ENCODE measurements around the gene EAF1. TPM values are rescaled to one million over a fixed set of nuclear protein-coding genes. Genes with fewer than 3 reads are reported as not detected.

The EAF1 gene
- total RNA-seq, 2 experiments from 2014 or later, result 27.9 to 31.0 TPM

DNA sequence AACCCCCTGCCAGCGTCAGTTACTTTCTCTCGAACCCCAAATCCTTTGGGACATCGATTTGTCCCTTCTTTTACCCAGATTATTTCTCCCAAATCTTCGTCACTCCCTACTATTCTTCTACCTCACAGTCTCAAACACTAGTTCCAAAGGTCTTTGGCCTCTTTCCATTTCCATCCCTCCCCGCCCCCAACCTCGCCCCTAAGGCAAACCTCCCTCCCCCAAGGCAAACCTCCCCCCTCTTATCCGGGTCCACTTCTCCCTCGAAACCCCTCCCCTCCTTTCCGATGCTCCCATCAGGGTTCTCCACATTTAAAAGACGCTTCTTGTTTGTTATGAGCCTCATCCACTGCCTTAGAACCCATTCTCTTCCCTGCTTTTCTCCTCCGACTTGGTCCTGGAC lies 583 bp downstream of the EAF1 start:
- H3K4me3 Mint-ChIP-seq, result peak overlapping the region; percentile 99
- H3K4me1 Mint-ChIP-seq, result peaks cover 39% of the 10 kb centered on the region
- no peaks in the 10 kb centered on the region for H3K9me3 Mint-ChIP-seq
- H3K27me3 Mint-ChIP-seq, result no peaks in the 10 kb centered on the region
- peak overlapping the region; percentile 96 for H3K27ac Mint-ChIP-seq
- POLR2A ChIA-PET, result interaction anchor here (1.8 kb wide), 1 partner anchor 173 kb away, joined by 4 read pairs; the partner anchor contains the start of genes BTD and HACL1
- ATAC-seq (ENCODE audit: low read depth), result no peak
- H3K36me3 Mint-ChIP-seq, result peaks cover 21% of the 10 kb centered on the region
- DNase-seq, result no peak

DNA sequence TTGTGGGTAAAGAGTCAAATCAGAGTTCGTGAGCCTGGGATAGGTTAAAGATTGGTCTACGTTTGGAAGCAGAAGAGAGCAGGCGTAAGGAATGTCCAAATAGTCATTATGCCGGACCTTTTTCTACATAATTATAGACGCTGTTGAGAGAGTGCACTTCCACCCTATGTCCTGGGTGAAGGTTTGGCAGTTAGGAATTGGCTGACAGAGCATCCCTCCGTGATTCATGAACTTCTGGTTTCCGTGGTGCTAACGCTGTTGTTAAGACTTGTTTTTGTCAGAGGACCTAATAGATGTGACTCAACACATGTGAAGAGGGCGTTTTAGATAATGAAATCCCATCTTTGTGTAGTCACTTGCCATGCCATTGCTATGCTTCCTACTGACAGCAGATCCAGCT lies 1.1 kb downstream of the EAF1 start:
- Mint-ChIP-seq H3K27ac (peak overlapping the region; percentile 96), H3K4me1 (peaks cover 41% of the 10 kb centered on the region), H3K27me3 (no peaks in the 10 kb centered on the region), H3K4me3 (peak overlapping the region; percentile 99), H3K36me3 (peaks cover 22% of the 10 kb centered on the region), H3K9me3 (no peaks in the 10 kb centered on the region)
- POLR2A ChIA-PET, result no interaction called here
- DNase-seq, result no peak
- ATAC-seq (ENCODE audit: low read depth), result no peak

DNA sequence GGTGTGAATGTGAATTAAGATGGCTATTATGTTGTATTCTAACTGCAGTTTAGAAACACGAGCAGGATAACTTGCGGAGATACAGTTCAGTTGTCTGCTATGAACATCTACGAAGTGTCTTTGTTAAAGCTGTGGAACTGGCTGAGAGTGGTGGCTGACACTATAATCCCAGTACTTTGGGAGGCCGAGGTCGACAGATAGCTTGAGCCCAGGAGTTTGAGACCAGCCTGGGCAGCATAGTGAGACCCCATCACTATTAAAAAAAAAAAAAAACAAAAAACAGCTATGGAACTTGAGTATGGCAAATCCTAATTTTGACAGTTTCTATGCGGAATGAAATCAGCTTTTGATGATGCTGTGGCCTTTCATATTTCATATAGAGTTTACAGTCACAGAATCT lies 1.7 kb downstream of the EAF1 start:
- no peak for DNase-seq
- no peak for ATAC-seq (ENCODE audit: low read depth)
- POLR2A ChIA-PET, result interaction anchor here (1.2 kb wide), 1 partner anchor 128 kb away, joined by 5 read pairs; no protein-coding TSS in a partner anchor
- no peaks in the 10 kb centered on the region for H3K9me3 Mint-ChIP-seq
- no peak overlapping the region for H3K27ac Mint-ChIP-seq
- no peaks in the 10 kb centered on the region for H3K27me3 Mint-ChIP-seq
- peak overlapping the region; percentile 99 for H3K4me3 Mint-ChIP-seq
- peaks cover 20% of the 10 kb centered on the region for H3K36me3 Mint-ChIP-seq
- H3K4me1 Mint-ChIP-seq, result peaks cover 41% of the 10 kb centered on the region

DNA sequence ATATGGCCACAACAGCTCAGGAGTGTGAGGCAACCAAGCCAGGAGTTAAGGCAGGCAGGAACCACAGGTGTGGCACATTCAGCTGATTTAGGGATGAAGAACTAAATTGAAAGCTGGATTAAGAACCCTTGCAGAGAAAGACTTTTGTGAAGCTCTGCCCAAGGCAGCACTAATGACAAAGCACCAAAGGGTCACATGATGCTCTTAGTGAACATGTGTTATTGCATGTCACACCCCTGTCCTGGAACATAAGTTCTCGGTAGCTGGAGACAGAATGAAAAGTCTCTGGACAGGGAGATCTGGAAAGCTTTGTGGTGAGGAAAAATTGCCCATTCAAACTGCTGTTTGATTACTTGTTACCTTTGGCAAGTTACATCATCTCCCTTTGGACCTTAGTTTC lies 3.2 kb downstream of the EAF1 start:
- Mint-ChIP-seq H3K4me3 (peak overlapping the region; percentile 29), H3K27ac (no peak overlapping the region), H3K4me1 (peaks cover 35% of the 10 kb centered on the region), H3K27me3 (no peaks in the 10 kb centered on the region), H3K36me3 (peaks cover 27% of the 10 kb centered on the region), H3K9me3 (no peaks in the 10 kb centered on the region)
- ATAC-seq (ENCODE audit: low read depth) (no peak), DNase-seq (no peak)
- POLR2A ChIA-PET, result interaction anchor here (1.0 kb wide), 1 partner anchor 14 kb away, joined by 3 read pairs; no protein-coding TSS in a partner anchor

DNA sequence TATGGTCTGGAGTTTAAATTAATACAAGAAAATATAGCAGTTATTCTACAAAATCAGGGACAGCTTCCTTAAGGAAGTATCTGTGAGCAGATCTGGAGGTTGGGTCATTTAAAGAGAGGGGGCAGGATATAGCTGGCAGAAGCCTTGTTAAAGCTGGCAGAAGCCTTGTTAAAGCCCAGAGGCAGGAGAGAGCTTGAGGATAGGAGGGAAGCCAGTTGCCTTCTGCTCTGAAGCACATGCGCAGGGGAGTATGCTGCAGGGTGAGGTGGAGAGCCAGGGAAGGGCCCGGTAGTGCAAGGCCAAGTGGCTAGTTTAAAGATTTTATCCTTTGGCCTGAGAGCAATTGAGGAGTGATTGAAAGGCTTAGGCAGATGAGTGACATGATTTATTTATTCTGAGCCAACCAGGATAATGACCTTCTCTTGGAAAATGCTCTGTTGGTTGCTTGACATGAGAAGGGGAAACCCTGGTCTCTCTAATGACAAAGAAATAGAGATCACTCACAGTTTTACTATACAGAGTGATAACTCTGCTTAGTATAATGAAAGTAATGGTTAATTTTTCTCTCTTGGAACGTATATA lies 3.9 kb downstream of the EAF1 start:
- no peaks in the 10 kb centered on the region for H3K27me3 Mint-ChIP-seq
- ATAC-seq (ENCODE audit: low read depth) (no peak), DNase-seq (no peak)
- no peaks in the 10 kb centered on the region for H3K9me3 Mint-ChIP-seq
- H3K4me1 Mint-ChIP-seq, result peaks cover 28% of the 10 kb centered on the region
- peak overlapping the region; percentile 54 for H3K27ac Mint-ChIP-seq
- H3K36me3 Mint-ChIP-seq, result peaks cover 29% of the 10 kb centered on the region
- POLR2A ChIA-PET, result interaction anchor here (1.0 kb wide), 1 partner anchor 13 kb away, joined by 3 read pairs; no protein-coding TSS in a partner anchor
- no peak overlapping the region for H3K4me3 Mint-ChIP-seq

DNA sequence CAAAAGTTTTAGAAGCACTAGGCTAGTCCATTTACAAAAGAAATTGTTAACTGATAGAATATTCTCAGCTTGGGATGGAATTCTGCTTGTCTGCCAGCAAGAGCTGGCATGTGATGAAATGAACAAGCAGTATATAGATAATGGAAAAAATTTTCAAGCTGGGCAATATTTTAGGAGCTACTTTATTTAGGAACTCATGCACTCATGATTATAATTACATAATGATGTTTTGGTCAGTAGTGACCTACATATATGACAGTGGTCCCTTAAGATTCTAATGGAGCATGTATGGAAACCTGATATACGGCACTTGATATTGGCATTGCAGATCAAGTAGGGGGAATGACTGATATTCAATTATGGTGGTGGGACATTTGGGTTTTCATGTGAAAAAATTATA lies 6.1 kb downstream of the EAF1 start:
- POLR2A ChIA-PET, result interaction anchor here (0.5 to 1.1 kb wide), 3 partner anchors 10 to 123 kb away, joined by 3 to 5 read pairs (median 4); no protein-coding TSS in a partner anchor
- Mint-ChIP-seq H3K9me3 (no peaks in the 10 kb centered on the region), H3K27me3 (no peaks in the 10 kb centered on the region), H3K4me3 (no peak overlapping the region), H3K27ac (no peak overlapping the region), H3K4me1 (peaks cover 18% of the 10 kb centered on the region), H3K36me3 (peaks cover 36% of the 10 kb centered on the region)
- ATAC-seq (ENCODE audit: low read depth), result no peak
- DNase-seq, result no peak

DNA sequence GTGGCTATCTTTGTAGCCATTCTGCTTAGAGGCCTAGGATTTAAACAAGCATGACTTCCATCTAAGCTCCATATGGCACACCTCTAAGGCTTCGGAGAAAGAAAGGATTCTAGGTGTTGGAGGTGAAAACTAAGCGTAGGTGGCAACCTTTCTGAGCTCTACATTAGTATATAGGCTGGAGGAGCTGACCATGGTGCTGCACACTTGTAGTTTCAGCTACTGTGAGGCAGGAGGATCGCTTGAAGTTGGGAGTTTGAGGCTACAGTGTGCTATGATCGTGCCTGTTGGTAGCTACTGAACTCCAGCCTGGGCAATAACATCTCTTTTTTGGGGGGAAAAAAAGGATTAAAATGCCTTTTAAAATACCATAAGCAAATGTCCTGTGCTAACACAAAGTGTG lies 7.4 kb downstream of the EAF1 start:
- POLR2A ChIA-PET, result no interaction called here
- Mint-ChIP-seq H3K27ac (no peak overlapping the region), H3K27me3 (no peaks in the 10 kb centered on the region), H3K4me3 (no peak overlapping the region), H3K4me1 (peaks cover 19% of the 10 kb centered on the region), H3K9me3 (no peaks in the 10 kb centered on the region), H3K36me3 (peaks cover 48% of the 10 kb centered on the region)
- DNase-seq, result no peak
- no peak for ATAC-seq (ENCODE audit: low read depth)

DNA sequence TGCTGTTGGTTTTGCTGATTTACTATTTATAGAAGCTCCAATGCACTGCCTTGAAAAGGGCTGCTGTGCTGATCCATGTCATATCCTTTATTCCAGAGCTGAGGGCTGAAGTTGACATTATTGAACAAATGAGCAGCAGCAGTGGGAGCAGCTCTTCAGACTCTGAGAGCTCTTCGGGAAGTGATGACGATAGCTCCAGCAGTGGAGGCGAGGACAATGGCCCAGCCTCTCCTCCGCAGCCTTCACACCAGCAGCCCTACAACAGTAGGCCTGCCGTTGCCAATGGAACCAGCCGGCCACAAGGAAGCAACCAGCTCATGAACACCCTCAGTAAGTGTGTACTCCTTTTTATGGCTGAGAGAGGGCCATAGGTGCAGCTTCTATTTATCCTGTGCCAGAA lies 8.8 kb downstream of the EAF1 start:
- ATAC-seq (ENCODE audit: low read depth), result no peak
- H3K36me3 Mint-ChIP-seq, result peaks cover 60% of the 10 kb centered on the region
- H3K4me3 Mint-ChIP-seq, result no peak overlapping the region
- peaks cover 26% of the 10 kb centered on the region for H3K4me1 Mint-ChIP-seq
- POLR2A ChIA-PET, result no interaction called here
- DNase-seq, result no peak
- H3K27me3 Mint-ChIP-seq, result no peaks in the 10 kb centered on the region
- no peaks in the 10 kb centered on the region for H3K9me3 Mint-ChIP-seq
- no peak overlapping the region for H3K27ac Mint-ChIP-seq

DNA sequence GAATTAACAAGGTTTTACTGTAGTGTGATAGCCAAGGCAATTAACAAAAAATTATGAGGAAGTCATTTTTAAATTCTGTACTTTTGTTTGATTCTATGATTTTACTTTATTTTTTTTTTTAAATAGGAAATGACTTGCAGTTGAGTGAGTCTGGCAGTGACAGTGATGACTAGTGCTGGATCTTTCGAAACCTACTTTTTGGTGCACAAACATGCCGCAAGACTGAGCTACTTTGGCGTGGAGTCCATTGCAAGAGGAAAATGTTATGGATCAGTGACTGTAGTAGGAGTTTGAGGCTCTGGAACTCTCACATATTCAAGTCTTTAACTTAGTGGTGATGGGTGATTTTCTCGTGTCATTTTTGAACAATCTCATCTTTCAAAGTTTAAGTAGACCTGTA lies 11.6 kb downstream of the EAF1 start:
- H3K36me3 Mint-ChIP-seq, result peaks cover 74% of the 10 kb centered on the region
- DNase-seq (no peak), ATAC-seq (ENCODE audit: low read depth) (no peak)
- POLR2A ChIA-PET, result no interaction called here
- no peak overlapping the region for H3K4me3 Mint-ChIP-seq
- no peaks in the 10 kb centered on the region for H3K27me3 Mint-ChIP-seq
- peaks cover 25% of the 10 kb centered on the region for H3K4me1 Mint-ChIP-seq
- H3K9me3 Mint-ChIP-seq, result no peaks in the 10 kb centered on the region
- H3K27ac Mint-ChIP-seq, result no peak overlapping the region

DNA sequence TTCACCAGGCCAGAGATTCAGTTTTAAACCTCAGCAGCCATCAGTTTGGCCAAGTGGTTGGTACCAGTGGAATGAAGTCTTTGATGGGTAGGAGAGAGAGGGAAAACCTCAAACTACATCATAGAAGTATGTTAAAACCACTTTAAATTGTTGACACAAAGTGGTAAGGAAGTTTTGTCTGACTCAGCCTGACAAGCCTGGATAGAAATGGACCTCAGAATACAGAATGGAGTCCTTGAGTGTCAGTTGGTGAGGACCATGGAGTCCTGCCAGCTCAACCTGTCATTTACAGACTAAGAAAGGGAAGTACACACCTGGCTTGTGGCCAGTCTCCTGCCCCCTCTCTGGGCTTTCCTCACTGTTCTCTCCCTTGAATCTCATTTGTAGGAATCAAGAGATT lies 12.1 kb downstream of the EAF1 start:
- Mint-ChIP-seq H3K36me3 (peaks cover 71% of the 10 kb centered on the region), H3K27ac (no peak overlapping the region), H3K4me3 (no peak overlapping the region), H3K27me3 (no peaks in the 10 kb centered on the region), H3K4me1 (peaks cover 25% of the 10 kb centered on the region), H3K9me3 (no peaks in the 10 kb centered on the region)
- POLR2A ChIA-PET, result no interaction called here
- ATAC-seq (ENCODE audit: low read depth) (no peak), DNase-seq (no peak)

DNA sequence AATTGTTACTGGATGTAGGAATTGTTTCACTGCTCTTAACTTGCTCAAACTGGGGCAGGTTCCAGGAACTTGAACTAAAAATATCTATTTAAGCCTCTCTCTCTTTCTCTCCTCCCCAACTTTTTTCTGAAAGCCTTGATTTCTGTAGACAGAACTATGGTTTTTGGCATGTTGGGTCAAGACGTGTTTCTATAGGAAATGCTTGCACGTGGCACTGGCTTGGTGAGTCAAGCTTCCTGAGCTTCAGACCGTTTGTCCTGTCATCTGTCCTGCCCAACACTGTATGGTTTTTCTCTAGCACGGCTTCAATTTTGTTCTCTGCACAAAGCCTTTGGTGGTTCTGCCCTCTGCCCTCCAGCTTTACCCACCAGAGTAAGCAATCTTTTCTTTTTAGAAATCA lies 13.5 kb downstream of the EAF1 start:
- Mint-ChIP-seq H3K9me3 (no peaks in the 10 kb centered on the region), H3K4me3 (peak overlapping the region; percentile 9), H3K4me1 (peaks cover 27% of the 10 kb centered on the region), H3K27me3 (no peaks in the 10 kb centered on the region), H3K27ac (peak overlapping the region; percentile 32), H3K36me3 (peaks cover 70% of the 10 kb centered on the region)
- POLR2A ChIA-PET, result no interaction called here
- no peak for DNase-seq
- ATAC-seq (ENCODE audit: low read depth), result no peak

DNA sequence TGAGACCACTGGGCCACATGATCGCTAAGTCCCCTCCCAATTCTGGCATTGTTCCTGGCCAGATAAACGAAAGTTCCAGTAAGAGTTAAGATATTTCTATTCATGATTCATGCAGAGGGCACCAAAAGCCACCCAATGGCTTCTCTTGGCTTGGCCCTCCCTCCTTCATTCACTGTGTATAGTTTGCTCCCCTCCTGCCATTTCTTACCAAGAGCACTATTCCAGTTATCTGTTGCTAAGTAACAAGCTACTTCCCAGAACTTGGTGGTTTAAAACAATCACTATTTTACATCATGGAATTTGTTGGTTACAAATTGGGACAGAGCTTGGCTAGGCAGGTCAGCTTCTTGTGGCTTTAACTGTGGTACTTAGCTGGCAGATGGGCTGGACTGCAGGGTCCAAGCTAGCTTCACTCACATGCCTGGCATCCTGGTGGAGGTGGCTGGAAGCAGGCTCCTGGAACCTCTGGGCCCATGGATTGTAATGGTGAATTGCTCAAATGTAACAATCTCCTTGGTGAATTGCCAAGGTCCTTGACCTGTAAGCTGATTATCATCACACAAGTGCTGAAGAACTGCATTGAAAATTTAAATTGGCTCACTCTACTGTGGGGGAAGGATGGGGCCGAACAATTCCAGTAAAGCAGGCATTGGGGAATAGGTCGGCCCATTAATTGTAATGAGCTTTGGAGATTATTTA lies 16.6 kb downstream of the EAF1 start:
- Mint-ChIP-seq H3K4me3 (no peak overlapping the region), H3K27ac (no peak overlapping the region), H3K36me3 (peaks cover 49% of the 10 kb centered on the region), H3K4me1 (peaks cover 25% of the 10 kb centered on the region), H3K9me3 (no peaks in the 10 kb centered on the region), H3K27me3 (no peaks in the 10 kb centered on the region)
- DNase-seq, result no peak
- ATAC-seq (ENCODE audit: low read depth), result no peak
- POLR2A ChIA-PET, result interaction anchor here (0.8 to 1.2 kb wide), 2 partner anchors 13 to 27 kb away, joined by 3 to 4 read pairs; no protein-coding TSS in a partner anchor

DNA sequence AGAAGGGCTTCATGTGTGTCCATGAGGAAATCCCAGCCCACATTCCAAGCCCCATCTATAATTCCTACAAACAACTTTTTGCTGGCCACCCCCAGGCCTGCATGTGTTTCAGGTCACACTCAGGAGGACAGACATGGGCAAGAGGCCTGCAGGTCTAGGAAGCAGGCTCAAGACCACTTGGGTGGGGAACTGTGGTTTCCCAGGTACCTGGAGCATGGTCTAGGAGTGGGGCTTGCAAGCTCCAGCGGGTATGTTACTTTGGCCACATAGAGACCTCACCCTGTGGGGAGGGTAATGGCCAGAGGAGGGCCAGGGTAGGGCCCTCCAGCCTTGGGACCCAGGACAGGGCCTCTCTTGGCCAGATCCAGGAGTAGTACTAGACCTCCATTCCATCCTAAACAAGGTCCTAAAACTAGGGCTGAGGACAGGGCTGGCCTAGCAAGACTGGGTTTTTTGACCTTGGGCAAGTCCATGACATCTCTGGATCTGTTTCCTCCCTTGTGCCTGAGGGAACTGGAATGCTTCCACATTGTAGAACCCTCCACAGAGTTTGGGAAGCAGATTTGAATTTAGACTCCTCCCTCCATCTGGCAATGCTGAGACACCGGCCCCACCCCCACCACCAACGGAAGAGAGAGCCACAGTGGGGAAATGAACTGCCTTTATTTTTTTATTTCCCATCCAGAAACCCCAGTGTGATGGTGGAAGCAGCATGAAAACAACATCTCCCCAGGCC lies 22.3 kb downstream of the EAF1 start:
- Mint-ChIP-seq H3K36me3 (peaks cover 5% of the 10 kb centered on the region), H3K4me1 (peaks cover 5% of the 10 kb centered on the region), H3K27ac (no peak overlapping the region), H3K9me3 (no peaks in the 10 kb centered on the region), H3K27me3 (no peaks in the 10 kb centered on the region), H3K4me3 (no peak overlapping the region)
- POLR2A ChIA-PET, result no interaction called here
- DNase-seq, result no peak
- ATAC-seq (ENCODE audit: low read depth), result no peak
